Measurements from ENCODE around the gene PRR12. TPM values are rescaled to one million over a fixed set of nuclear protein-coding genes. Genes with fewer than 3 reads are reported as not detected.

The PRR12 gene
- polyA plus RNA-seq, 1 donor (not counting 4 experiments of a cell fraction or from before 2014, with no cell fraction given), result 0.35 TPM

GRCh38 chr19:49640113-49640898 lies 49.3 kb downstream of the PRR12 start, which contains the start of gene RRAS:
Gene RRAS (minus strand): TSS chr19:49640143. CDS start chr19:49640098, 45 bp downstream.
- no peaks in the 10 kb centered on the region for H3K9me1 ChIP-seq (ENCODE audit: control insufficient read depth, extremely low read depth, insufficient read depth, low read length)
- peaks cover 12% of the 10 kb centered on the region in 2 experiments for H3K36me3 ChIP-seq (ENCODE audit: control insufficient read depth in 2 of 2, extremely low read depth in 1 of 2, insufficient read depth in 2 of 2, low read length in 2 of 2)
- H3K79me2 ChIP-seq (ENCODE audit: control insufficient read depth, insufficient read depth, low read length), result peaks cover 54% of the 10 kb centered on the region
- TF ChIP-seq EZH2 (IDR thresholded peaks at IDR 0.05; ENCODE audit: low read length), result no peak
- TF ChIP-seq, protein P1, sequence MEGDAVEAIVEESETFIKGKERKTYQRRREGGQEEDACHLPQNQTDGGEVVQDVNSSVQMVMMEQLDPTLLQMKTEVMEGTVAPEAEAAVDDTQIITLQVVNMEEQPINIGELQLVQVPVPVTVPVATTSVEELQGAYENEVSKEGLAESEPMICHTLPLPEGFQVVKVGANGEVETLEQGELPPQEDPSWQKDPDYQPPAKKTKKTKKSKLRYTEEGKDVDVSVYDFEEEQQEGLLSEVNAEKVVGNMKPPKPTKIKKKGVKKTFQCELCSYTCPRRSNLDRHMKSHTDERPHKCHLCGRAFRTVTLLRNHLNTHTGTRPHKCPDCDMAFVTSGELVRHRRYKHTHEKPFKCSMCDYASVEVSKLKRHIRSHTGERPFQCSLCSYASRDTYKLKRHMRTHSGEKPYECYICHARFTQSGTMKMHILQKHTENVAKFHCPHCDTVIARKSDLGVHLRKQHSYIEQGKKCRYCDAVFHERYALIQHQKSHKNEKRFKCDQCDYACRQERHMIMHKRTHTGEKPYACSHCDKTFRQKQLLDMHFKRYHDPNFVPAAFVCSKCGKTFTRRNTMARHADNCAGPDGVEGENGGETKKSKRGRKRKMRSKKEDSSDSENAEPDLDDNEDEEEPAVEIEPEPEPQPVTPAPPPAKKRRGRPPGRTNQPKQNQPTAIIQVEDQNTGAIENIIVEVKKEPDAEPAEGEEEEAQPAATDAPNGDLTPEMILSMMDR (optimal IDR thresholded peaks at IDR 0.05 in 1 of 3, IDR thresholded peaks at IDR 0.05 in 1 of 3, conservative IDR thresholded peaks at IDR 0.05 in 1 of 3; ENCODE audit: extremely low read depth in 1 of 3, insufficient read depth in 2 of 3, low read length in 3 of 3), result no peak
- H3K27me3 ChIP-seq (ENCODE audit: control insufficient read depth, extremely low read depth, insufficient read depth, low read length), result no peaks in the 10 kb centered on the region
- H3K4me2 ChIP-seq (ENCODE audit: control insufficient read depth, extremely low read depth, insufficient read depth, low read depth, low read length), result peak within 1 kb of the TSS; percentile 99
- peak; percentile 74 for FAIRE-seq
- peak within 1 kb of the TSS; percentile 71 to 93 (median 90) for H3K4me3 ChIP-seq (ENCODE audit: control insufficient read depth in 2 of 3, extremely low read depth in 1 of 3, insufficient read depth in 2 of 3, low read depth in 1 of 3, low read length in 3 of 3)
- H3K9ac ChIP-seq (ENCODE audit: control insufficient read depth, extremely low read depth, insufficient read depth, low read length), result peak within 1 kb of the TSS; percentile 100
- peak; percentile 99 for DNase-seq (ENCODE audit: low read depth, low spot score)
- H3K4me1 ChIP-seq (ENCODE audit: control insufficient read depth, extremely low read depth, insufficient read depth, low read length), result peaks cover 24% of the 10 kb centered on the region
- dilution Hi-C loops (cut with MboI; ENCODE audit: extremely low pct_ligation_motif_present, low sequenced_read_pairs), result no loop called here
- no peak within 1 kb of the TSS for H2AFZ ChIP-seq (ENCODE audit: control insufficient read depth, low read length)
- no peaks in the 10 kb centered on the region for H3K9me3 ChIP-seq (ENCODE audit: control insufficient read depth, low read depth, low read length)
- peaks cover 2% of the 10 kb centered on the region for H4K20me1 ChIP-seq (ENCODE audit: control insufficient read depth, extremely low read depth, insufficient read depth, low read length)
- peak within 1 kb of the TSS; percentile 100 for H3K27ac ChIP-seq (ENCODE audit: control insufficient read depth, insufficient read depth, low read length)

DNA sequence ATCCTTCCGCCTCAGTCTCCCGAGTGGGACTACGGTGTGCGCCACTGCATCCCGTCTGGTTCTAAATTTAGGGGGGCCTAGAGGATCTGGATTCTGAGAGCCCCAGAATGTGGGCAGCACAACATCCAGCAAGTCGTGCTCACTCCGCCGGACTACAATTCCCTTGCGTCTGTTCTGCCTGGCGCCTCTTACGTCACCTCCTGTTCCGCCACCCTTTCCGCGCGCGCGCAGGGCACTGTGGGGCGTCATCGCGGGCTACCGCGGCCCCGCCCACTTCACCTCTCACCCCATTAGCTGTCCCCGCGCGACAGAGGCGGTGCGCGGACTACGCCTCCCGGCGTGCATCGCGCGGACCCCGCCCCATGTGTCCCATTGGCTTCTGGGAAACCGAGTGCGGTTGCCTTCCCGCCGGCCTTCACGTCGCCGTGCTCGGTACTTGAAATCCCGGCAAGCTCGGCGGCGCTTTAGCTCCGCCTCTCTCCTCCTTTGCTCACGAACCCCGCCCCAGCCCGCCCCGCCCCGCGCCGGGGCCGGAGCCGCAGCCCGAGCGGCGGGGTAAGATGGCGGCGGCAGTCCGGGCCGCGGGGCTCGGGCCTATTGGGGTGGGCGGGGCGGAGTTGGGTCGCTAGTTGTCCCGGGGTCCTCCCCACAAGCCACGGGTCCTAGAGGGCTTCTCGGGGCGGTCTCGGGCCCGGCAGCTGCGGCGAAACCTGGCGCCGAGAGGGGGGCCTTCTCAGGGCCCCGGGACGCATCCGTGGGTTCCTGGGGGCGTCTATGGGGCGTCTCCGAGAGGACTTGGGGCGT lies 50.9 kb downstream of the PRR12 start, which contains the start of gene SCAF1:
Gene SCAF1 (plus strand): TSS at position 522 of the 804 bp plus-strand sequence. CDS start 2,818 bp downstream, outside the sequence.
- dilution Hi-C loops (cut with MboI; ENCODE audit: extremely low pct_ligation_motif_present, low sequenced_read_pairs), result no loop called here
- Histone ChIP-seq H3K9ac (ENCODE audit: control insufficient read depth, extremely low read depth, insufficient read depth, low read length) (peak within 1 kb of the TSS; percentile 100), H3K79me2 (ENCODE audit: control insufficient read depth, insufficient read depth, low read length) (peaks cover 63% of the 10 kb centered on the region), H3K4me2 (ENCODE audit: control insufficient read depth, extremely low read depth, insufficient read depth, low read depth, low read length) (peak within 1 kb of the TSS; percentile 100), H2AFZ (ENCODE audit: control insufficient read depth, low read length) (peak within 1 kb of the TSS; percentile 53), H3K9me3 (ENCODE audit: control insufficient read depth, low read depth, low read length) (no peaks in the 10 kb centered on the region), H3K9me1 (ENCODE audit: control insufficient read depth, extremely low read depth, insufficient read depth, low read length) (no peaks in the 10 kb centered on the region), H4K20me1 (ENCODE audit: control insufficient read depth, extremely low read depth, insufficient read depth, low read length) (peaks cover 2% of the 10 kb centered on the region), H3K27me3 (ENCODE audit: control insufficient read depth, extremely low read depth, insufficient read depth, low read length) (no peaks in the 10 kb centered on the region), H3K4me3 (ENCODE audit: control insufficient read depth in 2 of 3, extremely low read depth in 1 of 3, insufficient read depth in 2 of 3, low read depth in 1 of 3, low read length in 3 of 3) (peak within 1 kb of the TSS; percentile 85 to 100 (median 99)), H3K36me3 (ENCODE audit: control insufficient read depth in 2 of 2, extremely low read depth in 1 of 2, insufficient read depth in 2 of 2, low read length in 2 of 2) (peaks cover 13 to 15% of the 10 kb centered on the region in 2 experiments), H3K4me1 (ENCODE audit: control insufficient read depth, extremely low read depth, insufficient read depth, low read length) (peaks cover 24% of the 10 kb centered on the region), H3K27ac (ENCODE audit: control insufficient read depth, insufficient read depth, low read length) (peak within 1 kb of the TSS; percentile 100)
- no peak for TF ChIP-seq EZH2 (IDR thresholded peaks at IDR 0.05; ENCODE audit: low read length)
- TF ChIP-seq, protein P1 (optimal IDR thresholded peaks at IDR 0.05 in 1 of 3, IDR thresholded peaks at IDR 0.05 in 1 of 3, conservative IDR thresholded peaks at IDR 0.05 in 1 of 3; ENCODE audit: extremely low read depth in 1 of 3, insufficient read depth in 2 of 3, low read length in 3 of 3), result no peak
- FAIRE-seq (peak; percentile 75), DNase-seq (ENCODE audit: low read depth, low spot score) (peak; percentile 96)

Data from keratinocyte (primary cell).